ENCODE results near the gene C1QTNF6.

Gene C1QTNF6

DNA sequence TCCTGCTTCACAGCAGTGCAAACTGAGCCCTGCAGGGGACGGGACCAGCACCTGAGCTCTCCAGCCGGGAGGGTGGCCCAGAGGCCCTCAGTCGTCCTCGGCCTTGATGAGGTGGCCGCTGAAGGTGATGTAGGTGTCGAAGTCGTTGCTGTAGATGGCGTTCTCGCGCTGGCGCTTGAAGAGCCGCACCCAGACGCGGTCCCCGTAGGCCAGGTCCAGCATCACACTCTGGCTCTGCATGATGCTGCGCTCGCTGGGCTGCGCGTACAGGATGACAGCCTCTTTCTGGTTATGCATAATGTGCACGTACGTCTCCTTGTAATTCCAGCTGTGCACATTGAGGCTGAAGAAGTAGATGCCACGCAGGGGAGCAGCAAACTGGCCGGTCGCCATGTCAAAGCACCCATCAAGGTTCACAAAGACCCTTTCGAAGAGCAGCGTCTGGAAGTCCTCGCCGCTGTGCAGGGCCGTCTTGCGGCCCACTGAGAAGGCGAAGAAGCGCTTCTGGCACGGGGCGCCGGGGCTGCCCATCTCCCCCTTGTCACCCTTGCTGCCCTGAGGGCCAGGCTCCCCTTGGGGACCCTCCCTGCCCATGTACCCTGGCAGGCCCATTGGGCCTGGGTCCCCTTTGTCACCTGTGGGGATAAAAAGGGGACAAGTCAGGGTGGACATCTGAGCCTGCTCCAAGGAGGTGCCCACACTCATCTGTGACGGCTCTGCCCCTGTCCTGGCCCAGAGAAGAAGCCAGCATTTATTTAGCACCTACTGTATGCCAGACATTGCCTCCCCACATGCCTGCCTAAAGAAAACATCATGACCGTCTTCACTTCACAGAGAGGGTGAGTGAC, 5.7 kb downstream of the C1QTNF6 start:
- peaks cover 18% of the 10 kb centered on the region for H3K4me1 ChIP-seq (ENCODE audit: control insufficient read depth, insufficient read depth, low read length)
- H3K27me3 ChIP-seq (ENCODE audit: control insufficient read depth, insufficient read depth, low read length, poor library complexity, severe bottlenecking), result no peaks in the 10 kb centered on the region
- H3K4me3 ChIP-seq (ENCODE audit: insufficient read depth, low read depth, low read length), result no peak overlapping the region
- no peak overlapping the region for H3K27ac ChIP-seq (ENCODE audit: insufficient read depth, low read depth, low read length, poor library complexity, severe bottlenecking)
- H3K36me3 ChIP-seq (ENCODE audit: control insufficient read depth, insufficient read depth, low read length), result no peaks in the 10 kb centered on the region
- no peaks in the 10 kb centered on the region for H3K9me3 ChIP-seq (ENCODE audit: control insufficient read depth, low read length)
- WGBS, 2 experiments, result 93 to 94% methylated on average over 37 of the region's 37 CpGs

DNA sequence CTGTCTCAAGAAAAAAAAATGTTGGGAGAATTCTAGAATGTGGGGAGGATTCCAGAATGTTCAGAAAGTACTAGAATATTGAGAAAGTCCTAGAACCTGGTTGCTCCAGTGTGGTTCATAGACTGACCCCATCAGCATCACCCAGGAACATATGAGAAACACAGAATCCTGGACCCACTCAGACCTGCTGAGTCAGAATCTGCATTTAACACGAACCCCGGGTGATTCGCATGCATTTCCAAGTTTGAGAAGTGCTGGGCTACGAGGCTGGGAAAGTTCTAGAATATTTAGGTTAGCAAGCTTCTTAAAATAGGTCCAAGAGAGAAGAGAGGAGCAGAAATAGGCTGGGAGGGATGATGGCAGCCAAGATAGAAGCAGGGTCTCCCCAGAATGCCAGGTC, 6.4 kb downstream of the C1QTNF6 start:
- no peak overlapping the region for H3K27ac ChIP-seq (ENCODE audit: insufficient read depth, low read depth, low read length, poor library complexity, severe bottlenecking)
- H3K27me3 ChIP-seq (ENCODE audit: control insufficient read depth, insufficient read depth, low read length, poor library complexity, severe bottlenecking), result no peaks in the 10 kb centered on the region
- peaks cover 17% of the 10 kb centered on the region for H3K4me1 ChIP-seq (ENCODE audit: control insufficient read depth, insufficient read depth, low read length)
- WGBS, 2 experiments, result 91 to 94% methylated on average over 4 of the region's 4 CpGs
- no peaks in the 10 kb centered on the region for H3K36me3 ChIP-seq (ENCODE audit: control insufficient read depth, insufficient read depth, low read length)
- no peaks in the 10 kb centered on the region for H3K9me3 ChIP-seq (ENCODE audit: control insufficient read depth, low read length)
- no peak overlapping the region for H3K4me3 ChIP-seq (ENCODE audit: insufficient read depth, low read depth, low read length)

DNA sequence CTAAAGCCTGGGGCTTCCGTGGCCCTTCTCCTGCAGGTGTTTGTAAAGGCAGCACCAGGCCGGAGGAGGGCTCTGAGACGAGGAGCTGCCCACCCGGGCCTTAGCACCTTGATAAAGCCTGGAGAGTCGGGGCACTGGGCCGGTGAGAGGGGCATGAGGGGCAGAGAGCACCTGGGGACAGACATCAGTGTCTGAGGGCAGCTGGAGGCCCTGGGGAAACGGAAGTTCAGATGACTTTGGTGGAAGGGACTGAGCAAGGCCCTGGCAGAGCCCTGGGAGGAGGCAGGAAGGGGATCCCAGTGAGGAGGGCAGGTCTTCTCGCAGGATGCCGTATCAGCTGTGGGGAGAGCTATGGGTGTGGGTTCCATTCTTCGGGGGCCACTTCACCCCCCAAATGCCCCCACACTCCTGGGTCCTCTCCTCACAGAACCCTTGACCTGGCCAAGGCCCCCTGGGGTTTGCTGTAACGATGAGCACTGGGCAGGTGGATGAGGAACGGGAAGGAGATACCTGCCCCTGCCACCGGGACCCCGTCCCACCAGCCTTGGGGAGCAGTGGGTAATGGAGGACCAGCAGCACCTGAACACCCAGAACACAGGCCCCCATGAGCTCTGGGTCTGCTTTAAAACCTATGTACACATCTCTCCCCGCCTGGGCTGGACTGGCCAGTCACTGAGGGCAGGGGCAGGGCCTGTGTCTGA, 7.4 kb downstream of the C1QTNF6 start:
- 89 to 91% methylated on average over 15 of the region's 15 CpGs for WGBS, 2 experiments
- no peaks in the 10 kb centered on the region for H3K36me3 ChIP-seq (ENCODE audit: control insufficient read depth, insufficient read depth, low read length)

DNA sequence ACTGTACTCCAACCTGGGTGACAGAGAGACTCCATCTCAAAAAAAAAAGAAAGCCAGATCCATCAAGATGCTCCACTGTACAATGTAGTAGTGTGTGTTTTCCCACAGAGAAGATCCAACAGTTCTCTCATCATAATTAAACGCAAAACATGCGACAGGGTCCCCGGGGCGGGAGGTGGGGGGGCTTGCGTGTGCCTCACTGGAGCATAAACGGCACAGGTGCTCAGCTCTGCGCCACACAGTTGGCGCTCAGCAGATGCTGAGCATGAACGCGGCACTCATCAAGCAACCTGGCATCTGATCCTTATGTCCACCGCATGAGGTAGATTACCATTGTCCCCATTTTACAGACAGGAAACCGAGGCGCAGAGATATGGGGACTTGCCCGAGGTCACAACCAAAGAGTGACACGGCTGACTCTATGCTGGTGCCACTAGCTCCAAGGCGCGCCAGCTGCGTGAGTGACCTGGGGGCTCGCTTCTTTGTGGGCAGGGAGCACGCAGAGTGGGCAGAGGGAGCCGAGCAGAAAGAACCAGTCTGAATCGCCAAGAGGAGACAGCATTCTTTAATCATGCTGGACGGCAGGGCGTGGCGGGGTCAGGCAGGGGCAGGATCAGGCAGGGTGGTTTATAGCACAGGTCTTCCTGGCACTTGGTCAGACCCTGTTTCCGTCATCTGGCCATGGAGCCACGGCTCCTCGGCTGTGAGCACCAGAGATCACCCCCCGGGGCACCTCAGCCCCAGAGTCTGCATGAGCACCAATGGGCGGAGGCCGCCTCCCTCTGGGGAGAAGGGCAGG, 8.2 kb downstream of the C1QTNF6 start:
- 95% methylated on average over 31 of the region's 31 CpGs for WGBS, 2 experiments
- peaks cover 17% of the 10 kb centered on the region for H3K4me1 ChIP-seq (ENCODE audit: control insufficient read depth, insufficient read depth, low read length)
- no peak overlapping the region for H3K27ac ChIP-seq (ENCODE audit: insufficient read depth, low read depth, low read length, poor library complexity, severe bottlenecking)
- no peaks in the 10 kb centered on the region for H3K36me3 ChIP-seq (ENCODE audit: control insufficient read depth, insufficient read depth, low read length)
- H3K4me3 ChIP-seq (ENCODE audit: insufficient read depth, low read depth, low read length), result no peak overlapping the region
- no peaks in the 10 kb centered on the region for H3K9me3 ChIP-seq (ENCODE audit: control insufficient read depth, low read length)
- H3K27me3 ChIP-seq (ENCODE audit: control insufficient read depth, insufficient read depth, low read length, poor library complexity, severe bottlenecking), result no peaks in the 10 kb centered on the region

More for the DNA sequence above, 7.4 kb downstream of the C1QTNF6 start:
- Histone ChIP-seq H3K27me3 (ENCODE audit: control insufficient read depth, insufficient read depth, low read length, poor library complexity, severe bottlenecking) (no peaks in the 10 kb centered on the region), H3K4me1 (ENCODE audit: control insufficient read depth, insufficient read depth, low read length) (peaks cover 17% of the 10 kb centered on the region), H3K27ac (ENCODE audit: insufficient read depth, low read depth, low read length, poor library complexity, severe bottlenecking) (no peak overlapping the region), H3K9me3 (ENCODE audit: control insufficient read depth, low read length) (no peaks in the 10 kb centered on the region), H3K4me3 (ENCODE audit: insufficient read depth, low read depth, low read length) (no peak overlapping the region)

DNA sequence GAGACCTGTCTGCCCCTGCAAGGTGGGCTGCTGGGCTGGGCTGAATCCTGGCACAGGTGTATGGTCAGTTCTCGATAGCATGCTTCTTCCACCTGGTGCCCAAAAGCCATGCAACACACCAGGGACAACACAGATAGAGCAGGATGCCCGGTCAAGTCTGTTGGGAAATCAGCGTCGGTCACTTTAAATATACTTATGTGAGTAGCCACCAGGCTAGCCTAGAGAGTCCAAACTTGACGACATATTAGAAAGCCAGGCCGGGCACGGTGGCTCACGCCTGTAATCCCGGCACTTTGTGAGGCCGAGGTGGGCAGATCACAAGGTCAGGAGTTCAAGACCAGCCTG, 8.9 kb downstream of the C1QTNF6 start:
- no peaks in the 10 kb centered on the region for H3K36me3 ChIP-seq (ENCODE audit: control insufficient read depth, insufficient read depth, low read length)
- no peaks in the 10 kb centered on the region for H3K9me3 ChIP-seq (ENCODE audit: control insufficient read depth, low read length)
- peaks cover 17% of the 10 kb centered on the region for H3K4me1 ChIP-seq (ENCODE audit: control insufficient read depth, insufficient read depth, low read length)
- H3K4me3 ChIP-seq (ENCODE audit: insufficient read depth, low read depth, low read length), result no peak overlapping the region
- H3K27ac ChIP-seq (ENCODE audit: insufficient read depth, low read depth, low read length, poor library complexity, severe bottlenecking), result peak overlapping the region; percentile 76
- 92 to 94% methylated on average over 10 of the region's 10 CpGs for WGBS, 2 experiments
- H3K27me3 ChIP-seq (ENCODE audit: control insufficient read depth, insufficient read depth, low read length, poor library complexity, severe bottlenecking), result no peaks in the 10 kb centered on the region

DNA sequence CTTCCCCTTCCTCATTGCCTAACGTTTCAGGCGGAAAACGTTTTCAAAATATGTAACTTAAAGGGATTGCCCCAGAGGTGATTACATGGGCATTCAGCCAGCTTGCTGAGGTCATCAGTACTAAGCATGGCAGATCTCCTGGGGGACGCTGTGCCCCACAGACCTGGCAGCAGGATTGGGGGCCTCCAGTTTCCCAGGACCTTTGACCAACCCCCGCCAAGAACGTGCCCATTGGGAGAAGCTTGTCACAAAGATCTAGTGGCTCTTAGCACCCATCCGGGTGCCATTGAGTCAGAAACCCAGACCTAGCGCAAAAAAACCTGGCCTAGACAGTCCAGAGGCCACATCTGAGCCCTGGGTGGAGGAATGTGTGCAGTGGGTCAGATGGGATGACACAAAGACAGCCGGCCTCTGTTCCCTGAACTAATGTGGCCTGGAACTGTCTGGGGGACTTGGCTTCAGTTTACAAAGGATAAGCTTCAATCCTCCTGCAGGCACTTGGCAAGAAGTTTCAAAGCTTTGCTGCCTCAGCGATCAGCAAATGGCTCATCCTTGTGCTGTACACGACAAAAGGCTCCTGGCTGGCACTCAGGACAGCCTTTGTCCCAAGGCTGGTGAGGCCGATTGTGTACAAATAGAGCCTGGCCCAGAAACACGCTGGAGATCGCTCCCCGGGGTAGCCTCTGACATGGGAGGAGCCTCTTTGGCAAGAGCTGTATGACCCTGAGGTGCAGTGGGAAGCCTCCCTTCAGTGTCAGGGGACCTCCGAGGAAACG, 9.5 kb downstream of the C1QTNF6 start:
- Histone ChIP-seq H3K9me3 (ENCODE audit: control insufficient read depth, low read length) (no peaks in the 10 kb centered on the region), H3K27me3 (ENCODE audit: control insufficient read depth, insufficient read depth, low read length, poor library complexity, severe bottlenecking) (no peaks in the 10 kb centered on the region), H3K4me3 (ENCODE audit: insufficient read depth, low read depth, low read length) (no peak overlapping the region), H3K4me1 (ENCODE audit: control insufficient read depth, insufficient read depth, low read length) (peaks cover 17% of the 10 kb centered on the region), H3K27ac (ENCODE audit: insufficient read depth, low read depth, low read length, poor library complexity, severe bottlenecking) (peak overlapping the region; percentile 76), H3K36me3 (ENCODE audit: control insufficient read depth, insufficient read depth, low read length) (no peaks in the 10 kb centered on the region)
- 63% methylated on average over 17 of the region's 17 CpGs for WGBS, 2 experiments

DNA sequence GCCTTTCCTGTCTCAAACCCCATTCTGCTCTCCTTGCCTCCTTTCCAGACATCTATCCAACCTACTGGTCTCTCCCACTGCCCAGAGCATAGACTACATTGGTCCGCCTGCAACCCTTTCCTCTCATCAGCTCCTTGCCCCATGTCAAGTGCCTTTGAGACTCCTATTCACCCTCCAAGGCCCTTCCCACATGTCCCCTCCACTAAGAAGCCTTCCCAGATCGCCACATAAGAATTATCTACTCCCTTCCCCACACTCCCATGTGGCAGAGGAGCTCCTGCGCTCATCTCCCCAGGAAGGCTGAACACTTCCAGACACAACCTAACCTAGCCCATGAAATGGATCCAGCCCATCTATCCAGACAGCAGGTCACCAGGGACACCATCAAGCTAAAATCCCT, 10.3 kb downstream of the C1QTNF6 start:
- no peaks in the 10 kb centered on the region for H3K36me3 ChIP-seq (ENCODE audit: control insufficient read depth, insufficient read depth, low read length)
- WGBS, 2 experiments, result 92% methylated on average over 3 of the region's 3 CpGs
- no peak overlapping the region for H3K27ac ChIP-seq (ENCODE audit: insufficient read depth, low read depth, low read length, poor library complexity, severe bottlenecking)
- H3K4me1 ChIP-seq (ENCODE audit: control insufficient read depth, insufficient read depth, low read length), result peaks cover 17% of the 10 kb centered on the region
- H3K4me3 ChIP-seq (ENCODE audit: insufficient read depth, low read depth, low read length), result no peak overlapping the region
- H3K27me3 ChIP-seq (ENCODE audit: control insufficient read depth, insufficient read depth, low read length, poor library complexity, severe bottlenecking), result no peaks in the 10 kb centered on the region
- H3K9me3 ChIP-seq (ENCODE audit: control insufficient read depth, low read length), result no peaks in the 10 kb centered on the region

DNA sequence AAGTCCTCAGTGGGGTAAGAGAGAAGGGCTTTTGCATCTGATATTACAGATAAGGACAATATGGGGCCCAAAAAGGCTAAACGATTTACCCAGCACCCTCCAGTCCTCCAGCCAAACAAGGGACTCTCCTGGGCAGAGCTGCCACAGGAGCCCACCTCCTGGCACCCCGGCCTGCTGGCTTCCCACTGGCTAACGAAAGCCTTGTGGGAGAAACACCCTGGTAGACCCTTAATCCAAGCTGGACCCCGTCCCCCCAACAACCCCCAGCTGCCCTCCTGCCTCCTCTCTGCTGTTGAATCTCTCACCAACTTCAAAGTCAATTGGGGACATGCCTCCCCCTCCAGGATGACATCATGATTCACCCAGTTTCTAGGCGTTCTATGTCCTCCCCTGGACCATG, 10.8 kb downstream of the C1QTNF6 start:
- H3K4me1 ChIP-seq (ENCODE audit: control insufficient read depth, insufficient read depth, low read length), result peaks cover 17% of the 10 kb centered on the region
- no peaks in the 10 kb centered on the region for H3K36me3 ChIP-seq (ENCODE audit: control insufficient read depth, insufficient read depth, low read length)
- WGBS, 2 experiments, result 88 to 92% methylated on average over 5 of the region's 5 CpGs
- no peaks in the 10 kb centered on the region for H3K9me3 ChIP-seq (ENCODE audit: control insufficient read depth, low read length)
- H3K27ac ChIP-seq (ENCODE audit: insufficient read depth, low read depth, low read length, poor library complexity, severe bottlenecking), result no peak overlapping the region
- H3K4me3 ChIP-seq (ENCODE audit: insufficient read depth, low read depth, low read length), result no peak overlapping the region
- no peaks in the 10 kb centered on the region for H3K27me3 ChIP-seq (ENCODE audit: control insufficient read depth, insufficient read depth, low read length, poor library complexity, severe bottlenecking)

DNA sequence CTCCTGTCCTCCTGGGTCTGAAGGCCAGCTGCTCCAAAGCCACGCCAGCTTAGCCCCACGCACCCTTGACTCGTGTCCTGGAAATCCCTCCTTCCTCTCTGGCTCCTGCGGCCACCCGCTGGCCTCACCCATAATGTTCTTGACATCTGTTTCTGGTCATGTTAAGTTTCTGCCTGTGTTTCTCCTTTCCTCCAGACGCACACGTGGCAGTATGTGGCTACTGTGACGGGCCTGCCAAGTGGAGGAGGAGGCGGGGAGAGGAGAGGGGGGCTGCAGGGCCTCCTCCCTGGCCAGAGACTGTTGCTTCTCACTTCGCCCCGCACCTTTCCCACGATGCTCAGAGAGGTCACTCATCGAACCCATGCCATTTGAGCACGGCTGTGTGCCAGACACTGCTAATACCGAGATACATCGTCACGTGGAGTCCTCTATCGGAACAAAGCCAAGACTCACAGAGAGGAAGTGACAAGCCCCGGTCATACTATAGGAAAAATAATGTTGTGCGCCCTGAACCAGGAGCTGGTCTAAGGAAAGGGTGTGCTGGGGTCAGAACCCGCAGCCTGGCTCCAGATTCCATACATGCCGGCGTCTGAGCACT, 11.5 kb downstream of the C1QTNF6 start:
- no peak overlapping the region for H3K4me3 ChIP-seq (ENCODE audit: insufficient read depth, low read depth, low read length)
- WGBS, 2 experiments, result 93% methylated on average over 23 of the region's 23 CpGs
- H3K9me3 ChIP-seq (ENCODE audit: control insufficient read depth, low read length), result no peaks in the 10 kb centered on the region
- no peaks in the 10 kb centered on the region for H3K27me3 ChIP-seq (ENCODE audit: control insufficient read depth, insufficient read depth, low read length, poor library complexity, severe bottlenecking)
- no peak overlapping the region for H3K27ac ChIP-seq (ENCODE audit: insufficient read depth, low read depth, low read length, poor library complexity, severe bottlenecking)
- H3K36me3 ChIP-seq (ENCODE audit: control insufficient read depth, insufficient read depth, low read length), result no peaks in the 10 kb centered on the region
- H3K4me1 ChIP-seq (ENCODE audit: control insufficient read depth, insufficient read depth, low read length), result peaks cover 17% of the 10 kb centered on the region

Data from ectodermal cell (in vitro differentiated cells).